ENCODE measurements around the gene CLDN14. TPM values are rescaled to one million over a fixed set of nuclear protein-coding genes. Genes with fewer than 3 reads are reported as not detected.

The CLDN14 gene
- polyA plus RNA-seq, 3 donors: not detected

DNA sequence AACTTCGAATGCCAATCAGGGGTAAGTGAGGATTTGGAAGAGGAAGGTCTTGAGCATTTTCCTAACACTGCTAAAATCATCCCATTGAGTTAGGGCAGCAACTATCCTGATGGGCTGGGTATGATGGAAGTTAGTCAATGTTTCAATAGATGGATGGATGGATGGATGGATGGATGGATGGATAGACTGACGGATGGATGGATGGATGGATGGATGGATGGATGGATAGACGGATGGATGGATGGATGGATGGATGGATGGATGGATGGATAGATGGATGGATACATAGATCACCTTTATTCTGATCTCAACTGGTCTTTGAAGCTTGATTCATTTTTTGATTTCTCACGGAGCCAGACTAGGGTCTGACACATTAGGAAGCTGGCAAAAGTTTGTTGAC is 2.3 kb upstream of the CLDN14 start:
- no peaks in the 10 kb centered on the region for H3K27me3 ChIP-seq (ENCODE audit: control insufficient read depth in 2 of 2, insufficient read depth in 2 of 2, low read length in 2 of 2)
- no peaks in the 10 kb centered on the region for H3K4me1 ChIP-seq (ENCODE audit: control insufficient read depth in 1 of 2, insufficient read depth in 2 of 2, low read length in 2 of 2)
- H3K36me3 Mint-ChIP-seq: no peaks in the 10 kb centered on the region
- no peak overlapping the region for H3K4me2 ChIP-seq (replicated peaks; ENCODE audit: extremely low read depth, low read length, poor library complexity, severe bottlenecking)
- no peaks in the 10 kb centered on the region for H3K79me2 ChIP-seq (ENCODE audit: insufficient read depth, low read length)
- no peak overlapping the region for H3K4me3 Mint-ChIP-seq
- H3K9ac ChIP-seq (ENCODE audit: insufficient read depth, low read length, poor library complexity, severe bottlenecking): no peak overlapping the region
- no peak for TF ChIP-seq CTCF (IDR thresholded peaks at IDR 0.05)
- H3K4me1 Mint-ChIP-seq: peaks cover under 1% of the 10 kb centered on the region
- WGBS (ENCODE audit: insufficient coverage): 86% methylated on average over 3 of the region's 4 CpGs
- no peak overlapping the region for H3K27ac ChIP-seq (ENCODE audit: low read depth in 1 of 2, low read length in 2 of 2)
- no peak overlapping the region for H2AFZ ChIP-seq (ENCODE audit: insufficient read depth, low read depth, low read length, poor library complexity, severe bottlenecking)
- H3K9me3 Mint-ChIP-seq: no peaks in the 10 kb centered on the region
- no peaks in the 10 kb centered on the region for H3K9me3 ChIP-seq (replicated peaks in 1 of 2; ENCODE audit: control insufficient read depth in 1 of 2, insufficient read depth in 1 of 2, low read length in 2 of 2)
- no peak for DNase-seq
- H3K36me3 ChIP-seq (replicated peaks in 1 of 2; ENCODE audit: control insufficient read depth in 1 of 2, insufficient read depth in 2 of 2, low read length in 2 of 2): no peaks in the 10 kb centered on the region
- no peak overlapping the region for H3K4me3 ChIP-seq (replicated peaks in 1 of 3; ENCODE audit: low read depth in 2 of 3, low read length in 3 of 3)
- peaks cover 2 to 4% (median 2%) of the 10 kb centered on the region in 3 donors for H3K27me3 Mint-ChIP-seq (ENCODE audit: low read depth in 3 of 3)
- H3K27ac Mint-ChIP-seq: no peak overlapping the region
- intact Hi-C loops (cut with micrococcal nuclease): no loop called here
- no peaks in the 10 kb centered on the region for H4K20me1 ChIP-seq (ENCODE audit: insufficient read depth, low read length)

- DNase-seq: no peak
- Mint-ChIP-seq H3K36me3 (no peaks in the 10 kb centered on the region), H3K27ac (no peak overlapping the region), H3K27me3 (ENCODE audit: low read depth in 3 of 3) (peaks cover 2 to 4% (median 2%) of the 10 kb centered on the region in 3 donors), H3K9me3 (no peaks in the 10 kb centered on the region), H3K4me1 (no peaks in the 10 kb centered on the region), H3K4me3 (no peak overlapping the region)
- no peak overlapping the region for H3K27ac ChIP-seq (ENCODE audit: low read depth in 1 of 2, low read length in 2 of 2)
- no peaks in the 10 kb centered on the region for H3K9me3 ChIP-seq (replicated peaks in 1 of 2; ENCODE audit: control insufficient read depth in 1 of 2, insufficient read depth in 1 of 2, low read length in 2 of 2)
- TF ChIP-seq CTCF (IDR thresholded peaks at IDR 0.05): no peak
- H3K79me2 ChIP-seq (ENCODE audit: insufficient read depth, low read length): no peaks in the 10 kb centered on the region
- H3K9ac ChIP-seq (ENCODE audit: insufficient read depth, low read length, poor library complexity, severe bottlenecking): no peak overlapping the region
- no peak overlapping the region for H3K4me3 ChIP-seq (replicated peaks in 1 of 3; ENCODE audit: low read depth in 2 of 3, low read length in 3 of 3)
- H3K36me3 ChIP-seq (replicated peaks in 1 of 2; ENCODE audit: control insufficient read depth in 1 of 2, insufficient read depth in 2 of 2, low read length in 2 of 2): no peaks in the 10 kb centered on the region
- H3K4me1 ChIP-seq (ENCODE audit: control insufficient read depth in 1 of 2, insufficient read depth in 2 of 2, low read length in 2 of 2): no peaks in the 10 kb centered on the region
- no peak overlapping the region for H2AFZ ChIP-seq (ENCODE audit: insufficient read depth, low read depth, low read length, poor library complexity, severe bottlenecking)
- no peak overlapping the region for H3K4me2 ChIP-seq (replicated peaks; ENCODE audit: extremely low read depth, low read length, poor library complexity, severe bottlenecking)
- no CpG with 5 or more reads among the region's 5 CpGs for WGBS (ENCODE audit: insufficient coverage)
- H4K20me1 ChIP-seq (ENCODE audit: insufficient read depth, low read length): no peaks in the 10 kb centered on the region
- intact Hi-C loops (cut with micrococcal nuclease): no loop called here
- no peaks in the 10 kb centered on the region for H3K27me3 ChIP-seq (ENCODE audit: control insufficient read depth in 2 of 2, insufficient read depth in 2 of 2, low read length in 2 of 2)
Measured at GRCh38 chr21:36481639-36482038, 1.7 kb upstream of the CLDN14 start.
